H1 (cell line): ENCODE measurements around the gene SSBP3. TPM values are rescaled to one million over a fixed set of nuclear protein-coding genes. Genes with fewer than 3 reads are reported as not detected.

Experiments used
- CEBPB ChIP-seq: IDR thresholded peaks from 2 replicates; pipeline ENCODE4 v1.6.1; 2012; ENCODE audit warnings: low read depth, low read length
- CHD7 ChIP-seq: fragments of 300-600 bp; sonication (generic); IDR thresholded peaks from 2 replicates; pipeline ENCODE4 v1.7.1; 2012; ENCODE audit warnings: low read length, moderate library complexity, mild to moderate bottlenecking, inconsistent platforms; ENCODE audit not compliant: insufficient replicate concordance
- EP300 ChIP-seq, 2 experiments: IDR thresholded peaks; 1 replicate in 1 of 2; 2 replicates in 1 of 2; pipeline ENCODE4 v1.6.1; 2011 to 2012; ENCODE audit warnings: low read depth in 2 of 2, low read length in 2 of 2, mild to moderate bottlenecking in 2 of 2, borderline replicate concordance in 1 of 2, inconsistent platforms in 1 of 2, moderate library complexity in 1 of 2
- HDAC2 ChIP-seq, 2 experiments: fragments of 300-600 bp in 1 of 2; sonication (generic) in 1 of 2; IDR thresholded peaks; 2 replicates each; pipeline ENCODE4 v1.6.1; 2011 to 2012; ENCODE audit warnings: low read depth in 2 of 2, low read length in 2 of 2, mild to moderate bottlenecking in 2 of 2, moderate library complexity in 2 of 2, borderline replicate concordance in 1 of 2, inconsistent platforms in 1 of 2
- JUN ChIP-seq: IDR thresholded peaks from 2 replicates; pipeline ENCODE4 v1.6.1; 2011; ENCODE audit warnings: low read depth, mild to moderate bottlenecking, improper control_type of control experiment, low read length
- JUND ChIP-seq: IDR thresholded peaks from 2 replicates; pipeline ENCODE4 v1.6.1; 2011; ENCODE audit warnings: mild to moderate bottlenecking, improper control_type of control experiment, low read length
- KDM5A ChIP-seq: fragments of 200-600 bp; IDR thresholded peaks from 2 replicates; pipeline ENCODE4 v1.7.1; 2012; ENCODE audit warnings: mild to moderate bottlenecking, low read length, inconsistent platforms, mixed read lengths
- MAX ChIP-seq: IDR thresholded peaks from 2 replicates; pipeline ENCODE4 v1.6.1; 2012; ENCODE audit warnings: inconsistent platforms
- RXRA ChIP-seq: IDR thresholded peaks from 2 replicates; pipeline ENCODE4 v1.6.1; 2011; ENCODE audit warnings: low read depth, mild to moderate bottlenecking, low read length, moderate library complexity; ENCODE audit not compliant: insufficient read depth
- SP1 ChIP-seq: IDR thresholded peaks from 2 replicates; pipeline ENCODE4 v1.6.1; 2011; ENCODE audit warnings: low read depth, low read length
- TCF12 ChIP-seq: IDR thresholded peaks from 2 replicates; pipeline ENCODE4 v1.6.1; 2011; ENCODE audit warnings: low read depth, mild to moderate bottlenecking, low read length
- polyA plus RNA-seq, 7 experiments: library from polyadenylated mRNA; depleted of rRNA in 3 of 7; stranded (reverse) in 5 of 7; unstranded in 2 of 7; fragments of >200 nt in 5 of 7; fragments of 200-250 nt in 2 of 7; gene quantifications; 1 replicate in 5 of 7; 2 replicates in 1 of 7; 4 replicates in 1 of 7; pipeline versions ENCODE4 v1.2.1 to v1.2.3, GENCODE V29; 2011 to 2013; ENCODE audit warnings: missing spikeins in 2 of 7, mixed read lengths in 2 of 7
- total RNA-seq: library from RNA; stranded (reverse); fragmentation: NEBNext Ultra II Directional; extraction: Animal tissue kit (Norgen Biotek cat#: 25700); gene quantifications from 2 replicates; pipeline ENCODE4 v1.2.1, GENCODE V29; 2021

The SSBP3 gene
- total and polyA plus RNA-seq, 2 of the 8 experiments (the other 6 are each of a cell fraction or from before 2014, with no cell fraction given), result 99.7 to 133 TPM

GRCh38 chr1:54229281-54229891, 176.8 kb downstream of the SSBP3 start (continued):
- TF ChIP-seq CHD7 (no peak), KDM5A (no peak), SP1 (no peak), HDAC2 (IDR thresholded peaks at IDR 0.05; ENCODE audit: borderline replicate concordance in 1 of 2, low read depth in 2 of 2, low read length in 2 of 2) (no peak), RXRA (no peak), EP300 (IDR thresholded peaks at IDR 0.05; ENCODE audit: borderline replicate concordance in 1 of 2, low read depth in 2 of 2, low read length in 2 of 2) (no peak), MAX (no peak), JUN (no peak), CEBPB (no peak), TCF12 (no peak), JUND (no peak)
